Measurements from ENCODE around the gene NAALADL2. TPM values are rescaled to one million over a fixed set of nuclear protein-coding genes. Genes with fewer than 3 reads are reported as not detected.

Gene NAALADL2
- total and polyA plus RNA-seq, 2 donors: 0.68 to 4.9 TPM

- no peaks in the 10 kb centered on the region for H3K27me3 ChIP-seq (ENCODE audit: control insufficient read depth in 2 of 2, insufficient read depth in 1 of 2, low read length in 1 of 2)
- no peaks in the 10 kb centered on the region for H3K9me3 ChIP-seq (ENCODE audit: control insufficient read depth in 2 of 2, insufficient read depth in 1 of 2, low read length in 1 of 2)
- no peak for DNase-seq (ENCODE audit: low read depth in 6 of 9, low spot score in 9 of 9)
Observed at GRCh38 chr3:175648899-175649298, 789.8 kb downstream of the NAALADL2 start.

GRCh38 chr3:175651716-175652115 is 792.6 kb downstream of the NAALADL2 start:
- Histone ChIP-seq H3K36me3 (ENCODE audit: control insufficient read depth in 2 of 2, insufficient read depth in 2 of 2, low read length in 1 of 2) (no peaks in the 10 kb centered on the region), H3K4me1 (ENCODE audit: control insufficient read depth in 2 of 2, insufficient read depth in 2 of 2, low read length in 2 of 2) (no peaks in the 10 kb centered on the region), H3K4me3 (ENCODE audit: low read length in 2 of 2) (no peak overlapping the region), H3K27me3 (ENCODE audit: control insufficient read depth in 2 of 2, insufficient read depth in 1 of 2, low read length in 1 of 2) (no peaks in the 10 kb centered on the region), H3K9me3 (ENCODE audit: control insufficient read depth in 2 of 2, insufficient read depth in 1 of 2, low read length in 1 of 2) (no peaks in the 10 kb centered on the region), H3K27ac (ENCODE audit: low read depth in 1 of 2, low read length in 1 of 2) (no peak overlapping the region)
- DNase-seq (ENCODE audit: low read depth in 6 of 9, low spot score in 9 of 9): no peak
- 93% methylated on average over 5 of the region's 5 CpGs for WGBS

More at GRCh38 chr3:175648899-175649298, 789.8 kb downstream of the NAALADL2 start:
- H3K36me3 ChIP-seq (ENCODE audit: control insufficient read depth in 2 of 2, insufficient read depth in 2 of 2, low read length in 1 of 2): no peaks in the 10 kb centered on the region
- H3K4me1 ChIP-seq (ENCODE audit: control insufficient read depth in 2 of 2, insufficient read depth in 2 of 2, low read length in 2 of 2): no peaks in the 10 kb centered on the region
- H3K27ac ChIP-seq (ENCODE audit: low read depth in 1 of 2, low read length in 1 of 2): no peak overlapping the region
- H3K4me3 ChIP-seq (ENCODE audit: low read length in 2 of 2): no peak overlapping the region

- no peak overlapping the region for H3K27ac ChIP-seq (ENCODE audit: low read depth in 1 of 2, low read length in 1 of 2)
- H3K9me3 ChIP-seq (ENCODE audit: control insufficient read depth in 2 of 2, insufficient read depth in 1 of 2, low read length in 1 of 2): no peaks in the 10 kb centered on the region
- DNase-seq (ENCODE audit: low read depth in 6 of 9, low spot score in 9 of 9): no peak
- no peaks in the 10 kb centered on the region for H3K36me3 ChIP-seq (ENCODE audit: control insufficient read depth in 2 of 2, insufficient read depth in 2 of 2, low read length in 1 of 2)
- no peaks in the 10 kb centered on the region for H3K27me3 ChIP-seq (ENCODE audit: control insufficient read depth in 2 of 2, insufficient read depth in 1 of 2, low read length in 1 of 2)
- no peaks in the 10 kb centered on the region for H3K4me1 ChIP-seq (ENCODE audit: control insufficient read depth in 2 of 2, insufficient read depth in 2 of 2, low read length in 2 of 2)
- WGBS: 89% methylated on average over 3 of the region's 3 CpGs
- H3K4me3 ChIP-seq (ENCODE audit: low read length in 2 of 2): no peak overlapping the region
Observed at GRCh38 chr3:175655351-175655750, 796.2 kb downstream of the NAALADL2 start.

GRCh38 chr3:175656461-175656860 is 797.3 kb downstream of the NAALADL2 start:
- 92% methylated on average over 1 of the region's 1 CpG for WGBS
- DNase-seq (ENCODE audit: low read depth in 6 of 9, low spot score in 9 of 9): no peak
- H3K27me3 ChIP-seq (ENCODE audit: control insufficient read depth in 2 of 2, insufficient read depth in 1 of 2, low read length in 1 of 2): no peaks in the 10 kb centered on the region

GRCh38 chr3:175659670-175660350 is 800.7 kb downstream of the NAALADL2 start:
- Histone ChIP-seq H3K4me3 (ENCODE audit: low read length in 2 of 2) (no peak overlapping the region), H3K27ac (ENCODE audit: low read depth in 1 of 2, low read length in 1 of 2) (no peak overlapping the region), H3K4me1 (ENCODE audit: control insufficient read depth in 2 of 2, insufficient read depth in 2 of 2, low read length in 2 of 2) (no peaks in the 10 kb centered on the region), H3K27me3 (ENCODE audit: control insufficient read depth in 2 of 2, insufficient read depth in 1 of 2, low read length in 1 of 2) (no peaks in the 10 kb centered on the region), H3K36me3 (ENCODE audit: control insufficient read depth in 2 of 2, insufficient read depth in 2 of 2, low read length in 1 of 2) (no peaks in the 10 kb centered on the region), H3K9me3 (ENCODE audit: control insufficient read depth in 2 of 2, insufficient read depth in 1 of 2, low read length in 1 of 2) (no peaks in the 10 kb centered on the region)
- DNase-seq (ENCODE audit: low read depth in 6 of 9, low spot score in 9 of 9): no peak
- WGBS: 93% methylated on average over 2 of the region's 2 CpGs

More at GRCh38 chr3:175656461-175656860, 797.3 kb downstream of the NAALADL2 start:
- Histone ChIP-seq H3K4me1 (ENCODE audit: control insufficient read depth in 2 of 2, insufficient read depth in 2 of 2, low read length in 2 of 2) (no peaks in the 10 kb centered on the region), H3K4me3 (ENCODE audit: low read length in 2 of 2) (no peak overlapping the region), H3K9me3 (ENCODE audit: control insufficient read depth in 2 of 2, insufficient read depth in 1 of 2, low read length in 1 of 2) (no peaks in the 10 kb centered on the region), H3K27ac (ENCODE audit: low read depth in 1 of 2, low read length in 1 of 2) (no peak overlapping the region), H3K36me3 (ENCODE audit: control insufficient read depth in 2 of 2, insufficient read depth in 2 of 2, low read length in 1 of 2) (no peaks in the 10 kb centered on the region)

- DNase-seq (ENCODE audit: low read depth in 6 of 9, low spot score in 9 of 9): no peak
- Histone ChIP-seq H3K4me3 (ENCODE audit: low read length in 2 of 2) (no peak overlapping the region), H3K4me1 (ENCODE audit: control insufficient read depth in 2 of 2, insufficient read depth in 2 of 2, low read length in 2 of 2) (no peaks in the 10 kb centered on the region), H3K9me3 (ENCODE audit: control insufficient read depth in 2 of 2, insufficient read depth in 1 of 2, low read length in 1 of 2) (no peaks in the 10 kb centered on the region), H3K27ac (ENCODE audit: low read depth in 1 of 2, low read length in 1 of 2) (no peak overlapping the region), H3K36me3 (ENCODE audit: control insufficient read depth in 2 of 2, insufficient read depth in 2 of 2, low read length in 1 of 2) (no peaks in the 10 kb centered on the region), H3K27me3 (ENCODE audit: control insufficient read depth in 2 of 2, insufficient read depth in 1 of 2, low read length in 1 of 2) (no peaks in the 10 kb centered on the region)
Observed at GRCh38 chr3:175662815-175663214, 803.7 kb downstream of the NAALADL2 start.

GRCh38 chr3:175664911-175665310 is 805.8 kb downstream of the NAALADL2 start:
- no peaks in the 10 kb centered on the region for H3K4me1 ChIP-seq (ENCODE audit: control insufficient read depth in 2 of 2, insufficient read depth in 2 of 2, low read length in 2 of 2)
- 92% methylated on average over 1 of the region's 1 CpG for WGBS
- H3K9me3 ChIP-seq (ENCODE audit: control insufficient read depth in 2 of 2, insufficient read depth in 1 of 2, low read length in 1 of 2): no peaks in the 10 kb centered on the region
- DNase-seq (ENCODE audit: low read depth in 6 of 9, low spot score in 9 of 9): no peak
- no peak overlapping the region for H3K4me3 ChIP-seq (ENCODE audit: low read length in 2 of 2)
- no peak overlapping the region for H3K27ac ChIP-seq (ENCODE audit: low read depth in 1 of 2, low read length in 1 of 2)
- H3K27me3 ChIP-seq (ENCODE audit: control insufficient read depth in 2 of 2, insufficient read depth in 1 of 2, low read length in 1 of 2): no peaks in the 10 kb centered on the region
- H3K36me3 ChIP-seq (ENCODE audit: control insufficient read depth in 2 of 2, insufficient read depth in 2 of 2, low read length in 1 of 2): no peaks in the 10 kb centered on the region

GRCh38 chr3:175668300-175668699 is 809.2 kb downstream of the NAALADL2 start:
- no peaks in the 10 kb centered on the region for H3K27me3 ChIP-seq (ENCODE audit: control insufficient read depth in 2 of 2, insufficient read depth in 1 of 2, low read length in 1 of 2)
- no peaks in the 10 kb centered on the region for H3K9me3 ChIP-seq (ENCODE audit: control insufficient read depth in 2 of 2, insufficient read depth in 1 of 2, low read length in 1 of 2)
- no peak overlapping the region for H3K4me3 ChIP-seq (ENCODE audit: low read length in 2 of 2)
- 84% methylated on average over 1 of the region's 1 CpG for WGBS
- no peak for DNase-seq (ENCODE audit: low read depth in 6 of 9, low spot score in 9 of 9)
- H3K36me3 ChIP-seq (ENCODE audit: control insufficient read depth in 2 of 2, insufficient read depth in 2 of 2, low read length in 1 of 2): no peaks in the 10 kb centered on the region
- H3K27ac ChIP-seq (ENCODE audit: low read depth in 1 of 2, low read length in 1 of 2): no peak overlapping the region
- no peaks in the 10 kb centered on the region for H3K4me1 ChIP-seq (ENCODE audit: control insufficient read depth in 2 of 2, insufficient read depth in 2 of 2, low read length in 2 of 2)

GRCh38 chr3:175670557-175670956 is 811.4 kb downstream of the NAALADL2 start:
- Histone ChIP-seq H3K27me3 (ENCODE audit: control insufficient read depth in 2 of 2, insufficient read depth in 1 of 2, low read length in 1 of 2) (no peaks in the 10 kb centered on the region), H3K4me1 (ENCODE audit: control insufficient read depth in 2 of 2, insufficient read depth in 2 of 2, low read length in 2 of 2) (no peaks in the 10 kb centered on the region), H3K36me3 (ENCODE audit: control insufficient read depth in 2 of 2, insufficient read depth in 2 of 2, low read length in 1 of 2) (no peaks in the 10 kb centered on the region), H3K9me3 (ENCODE audit: control insufficient read depth in 2 of 2, insufficient read depth in 1 of 2, low read length in 1 of 2) (no peaks in the 10 kb centered on the region), H3K27ac (ENCODE audit: low read depth in 1 of 2, low read length in 1 of 2) (no peak overlapping the region), H3K4me3 (ENCODE audit: low read length in 2 of 2) (no peak overlapping the region)
- no peak for DNase-seq (ENCODE audit: low read depth in 6 of 9, low spot score in 9 of 9)
- WGBS: 96% methylated on average over 3 of the region's 3 CpGs

Measured in thymus (tissue), 11 donors.